Measurements from ENCODE around the gene LMO7. TPM values are rescaled to one million over a fixed set of nuclear protein-coding genes. Genes with fewer than 3 reads are reported as not detected.

LMO7 gene
- total and polyA plus RNA-seq, 2 donors from 2014 or later: 44.0 to 138 TPM

- no peak for DNase-seq
- no peak for FAIRE-seq
- Histone ChIP-seq H3K27ac (ENCODE audit: low read depth in 2 of 2, low read length in 2 of 2) (no peak overlapping the region), H3K9ac (ENCODE audit: low read length in 3 of 3) (no peak overlapping the region), H3K9me3 (ENCODE audit: control insufficient read depth in 2 of 3, insufficient read depth in 1 of 3, low read length in 3 of 3) (no peaks in the 10 kb centered on the region), H3K27me3 (ENCODE audit: control insufficient read depth, insufficient read depth, low read length) (no peaks in the 10 kb centered on the region), H3K4me1 (ENCODE audit: control insufficient read depth in 2 of 3, insufficient read depth in 2 of 3, low read depth in 1 of 3, low read length in 3 of 3) (peaks cover 3 to 10% (median 9%) of the 10 kb centered on the region in 3 donors), H3K36me3 (ENCODE audit: control insufficient read depth in 2 of 3, insufficient read depth in 3 of 3, low read length in 3 of 3) (peaks cover 0 to 4% (median 0%) of the 10 kb centered on the region in 3 donors), H3K4me3 (ENCODE audit: low read length in 3 of 3) (no peak overlapping the region)
- no peak for TF ChIP-seq CTCF (IDR thresholded peaks at IDR 0.05; ENCODE audit: borderline replicate concordance, extremely low read depth, insufficient read depth)
- intact Hi-C loops (cut with DNase I): no loop called here
Measured at GRCh38 chr13:75723901-75724300, 87.8 kb downstream of the LMO7 start.

GRCh38 chr13:75724752-75725517 lies 88.8 kb downstream of the LMO7 start:
- Histone ChIP-seq H3K27me3 (ENCODE audit: control insufficient read depth, insufficient read depth, low read length) (no peaks in the 10 kb centered on the region), H3K4me3 (ENCODE audit: low read length in 3 of 3) (no peak overlapping the region), H3K4me1 (ENCODE audit: control insufficient read depth in 2 of 3, insufficient read depth in 2 of 3, low read depth in 1 of 3, low read length in 3 of 3) (peaks cover 3 to 10% (median 9%) of the 10 kb centered on the region in 3 donors), H3K9me3 (ENCODE audit: control insufficient read depth in 2 of 3, insufficient read depth in 1 of 3, low read length in 3 of 3) (no peaks in the 10 kb centered on the region), H3K36me3 (ENCODE audit: control insufficient read depth in 2 of 3, insufficient read depth in 3 of 3, low read length in 3 of 3) (no peaks in the 10 kb centered on the region), H3K9ac (ENCODE audit: low read length in 3 of 3) (no peak overlapping the region), H3K27ac (ENCODE audit: low read depth in 2 of 2, low read length in 2 of 2) (peak overlapping the region in 1 of 2 donors; percentile 0)
- FAIRE-seq (no peak), DNase-seq (peak in 2 of 5 donors; percentile 19 to 25)
- no peak for TF ChIP-seq CTCF (IDR thresholded peaks at IDR 0.05; ENCODE audit: borderline replicate concordance, extremely low read depth, insufficient read depth)
- intact Hi-C loops (cut with DNase I): no loop called here

- intact Hi-C loops (cut with DNase I): no loop called here
- TF ChIP-seq CTCF (IDR thresholded peaks at IDR 0.05; ENCODE audit: borderline replicate concordance, extremely low read depth, insufficient read depth): no peak
- no peaks in the 10 kb centered on the region for H3K9me3 ChIP-seq (ENCODE audit: control insufficient read depth in 2 of 3, insufficient read depth in 1 of 3, low read length in 3 of 3)
Measured at GRCh38 chr13:75725736-75726135, 89.6 kb downstream of the LMO7 start.

More at GRCh38 chr13:75725736-75726135, 89.6 kb downstream of the LMO7 start:
- Histone ChIP-seq H3K27me3 (ENCODE audit: control insufficient read depth, insufficient read depth, low read length) (no peaks in the 10 kb centered on the region), H3K4me3 (ENCODE audit: low read length in 3 of 3) (peak overlapping the region in 2 of 3 donors; percentile 28 to 35), H3K4me1 (ENCODE audit: control insufficient read depth in 2 of 3, insufficient read depth in 2 of 3, low read depth in 1 of 3, low read length in 3 of 3) (peaks cover 3 to 10% (median 9%) of the 10 kb centered on the region in 3 donors), H3K9ac (ENCODE audit: low read length in 3 of 3) (peak overlapping the region in 1 of 3 donors; percentile 38), H3K27ac (ENCODE audit: low read depth in 2 of 2, low read length in 2 of 2) (no peak overlapping the region), H3K36me3 (ENCODE audit: control insufficient read depth in 2 of 3, insufficient read depth in 3 of 3, low read length in 3 of 3) (no peaks in the 10 kb centered on the region)
- peak in 2 of 5 donors; percentile 56 to 73 for DNase-seq
- FAIRE-seq: peak; percentile 41
